Measurements from ENCODE around the gene LRMDA.

The LRMDA gene

DNA sequence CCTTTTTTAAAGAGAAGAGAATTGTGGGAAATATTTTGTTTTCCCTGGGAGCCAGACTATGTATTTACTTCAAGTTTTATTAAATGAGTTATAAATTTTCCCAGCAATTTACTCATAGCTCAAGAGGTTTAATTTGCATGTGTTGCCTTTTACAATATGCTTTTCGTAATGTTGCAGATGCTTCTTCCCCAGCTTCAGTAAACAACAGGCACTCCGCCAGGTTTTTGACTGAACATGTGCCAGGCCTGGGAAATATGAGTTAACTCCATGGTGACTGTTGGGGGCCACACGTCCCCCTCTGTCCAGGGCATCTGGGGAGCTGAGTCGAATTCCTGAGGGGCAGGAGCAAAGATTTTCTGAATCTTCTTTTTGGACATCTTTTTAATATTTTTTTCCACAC is 545.7 kb downstream of the LRMDA start:
- no peak for DNase-seq

GRCh38 chr10:75978213-75978612 is 546.8 kb downstream of the LRMDA start:
- DNase-seq, result no peak

- DNase-seq, result no peak
Measured at GRCh38 chr10:75980419-75981002, 549.1 kb downstream of the LRMDA start.

DNA sequence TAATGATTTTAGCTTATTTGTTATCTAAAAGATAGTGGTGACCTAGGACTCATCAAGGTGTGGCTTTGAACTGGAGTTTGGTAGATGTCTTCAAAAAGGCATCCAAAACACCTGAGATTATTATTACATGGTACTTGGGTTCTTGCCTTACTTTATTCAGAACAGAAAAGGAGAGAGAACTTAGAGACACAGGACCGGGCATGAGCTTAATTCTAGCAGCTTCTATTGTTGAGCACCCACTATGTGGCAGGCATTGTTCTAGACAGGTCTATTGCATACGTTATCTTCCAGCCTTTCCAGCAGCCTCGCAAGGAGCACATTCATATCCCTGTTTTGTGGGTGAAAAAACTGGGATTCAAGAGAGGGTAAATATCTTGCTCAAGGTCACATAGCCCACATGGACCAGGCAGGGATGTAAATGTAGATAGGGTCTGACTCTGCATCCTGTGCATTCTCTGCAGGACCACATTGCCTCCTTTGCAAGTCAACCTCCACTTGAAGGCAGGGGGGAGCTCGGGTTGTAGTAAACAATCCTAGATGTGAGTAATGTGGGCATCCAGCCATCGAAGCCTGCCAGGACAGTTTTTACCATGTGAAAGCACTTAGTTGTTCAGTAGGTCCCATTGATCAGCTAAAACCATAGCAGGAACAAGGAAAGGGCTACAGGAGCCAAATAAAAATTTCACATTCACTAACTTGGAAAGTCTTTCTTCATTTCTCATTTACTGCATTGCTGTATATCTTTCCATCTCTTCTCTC is 551.4 kb downstream of the LRMDA start:
- no peak for DNase-seq

DNA sequence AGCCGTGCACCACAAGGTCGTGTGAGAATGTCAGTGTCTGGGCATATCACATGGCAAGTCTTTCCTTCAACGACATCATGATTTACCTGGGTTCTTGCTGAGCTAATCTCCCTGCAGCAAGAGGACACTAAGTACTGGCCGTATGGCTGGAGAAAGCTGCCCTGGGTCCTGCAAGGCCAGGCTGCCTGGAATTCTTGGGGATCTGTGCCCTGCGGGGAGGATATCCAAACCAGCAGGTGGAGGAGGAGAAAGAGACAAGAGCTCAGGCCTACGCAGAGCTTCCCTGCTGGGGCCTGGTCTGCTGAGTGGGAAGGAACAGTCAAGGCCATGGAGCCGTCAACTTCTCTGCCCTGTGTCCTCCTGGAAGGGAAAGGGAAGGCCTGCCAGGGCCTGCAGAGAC is 552.6 kb downstream of the LRMDA start:
- no peak for DNase-seq

GRCh38 chr10:75987616-75988015 is 556.2 kb downstream of the LRMDA start:
- DNase-seq, result no peak

DNA sequence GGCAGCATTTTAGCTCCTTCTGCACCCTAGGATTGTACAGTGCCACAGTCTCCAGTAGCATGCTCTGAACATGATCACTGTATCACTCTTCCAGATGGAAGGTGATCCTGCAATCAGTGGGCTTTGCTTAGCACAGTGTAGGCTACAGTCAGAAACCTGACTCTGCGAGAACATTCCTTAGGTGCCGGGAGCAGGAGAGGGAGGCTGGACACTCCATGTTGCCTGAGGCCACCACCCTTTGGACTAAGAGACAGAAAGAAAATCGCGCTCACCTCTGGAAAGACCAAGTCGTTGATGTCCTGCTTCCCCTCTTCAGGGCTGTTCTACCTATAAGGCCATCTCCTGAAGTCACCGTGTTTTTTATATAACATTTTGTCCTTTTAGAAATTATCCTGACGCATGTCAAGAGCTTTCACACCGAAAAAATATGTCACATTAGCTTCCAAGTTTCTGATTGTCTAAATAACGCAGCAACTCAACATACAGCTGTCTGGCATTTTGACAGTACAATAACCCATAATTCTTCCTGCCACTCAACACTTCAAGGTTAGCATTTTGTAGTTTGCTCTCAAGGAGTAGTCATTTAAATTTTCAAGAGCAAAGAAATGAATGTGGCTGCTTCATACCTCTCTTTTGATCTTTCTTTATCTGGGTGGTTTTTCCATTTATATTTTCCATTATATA is 563.1 kb downstream of the LRMDA start:
- DNase-seq, result no peak

- no peak for DNase-seq
Measured at GRCh38 chr10:75995041-75995430, 563.6 kb downstream of the LRMDA start.

DNA sequence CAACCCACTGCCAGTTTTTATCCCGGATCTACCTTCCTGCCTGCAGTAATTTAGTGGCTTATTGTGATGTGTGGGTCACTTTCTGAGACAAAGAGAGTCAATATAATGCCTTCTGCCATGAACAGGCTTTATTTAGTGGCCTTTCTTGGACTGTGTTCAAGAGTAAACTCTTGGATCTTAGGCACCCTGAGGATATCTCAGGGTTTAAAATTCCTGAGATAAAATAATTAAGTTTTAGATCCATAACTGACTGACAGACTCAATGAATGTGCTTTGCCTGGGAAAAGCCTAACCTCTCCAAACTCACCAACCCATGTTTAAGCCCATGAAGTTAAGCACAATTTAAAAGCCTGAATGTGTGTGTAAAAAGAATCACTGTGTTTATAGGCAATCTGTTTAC is 564.3 kb downstream of the LRMDA start:
- DNase-seq, result no peak

GRCh38 chr10:75999001-75999400 is 567.6 kb downstream of the LRMDA start:
- DNase-seq, result no peak

DNA sequence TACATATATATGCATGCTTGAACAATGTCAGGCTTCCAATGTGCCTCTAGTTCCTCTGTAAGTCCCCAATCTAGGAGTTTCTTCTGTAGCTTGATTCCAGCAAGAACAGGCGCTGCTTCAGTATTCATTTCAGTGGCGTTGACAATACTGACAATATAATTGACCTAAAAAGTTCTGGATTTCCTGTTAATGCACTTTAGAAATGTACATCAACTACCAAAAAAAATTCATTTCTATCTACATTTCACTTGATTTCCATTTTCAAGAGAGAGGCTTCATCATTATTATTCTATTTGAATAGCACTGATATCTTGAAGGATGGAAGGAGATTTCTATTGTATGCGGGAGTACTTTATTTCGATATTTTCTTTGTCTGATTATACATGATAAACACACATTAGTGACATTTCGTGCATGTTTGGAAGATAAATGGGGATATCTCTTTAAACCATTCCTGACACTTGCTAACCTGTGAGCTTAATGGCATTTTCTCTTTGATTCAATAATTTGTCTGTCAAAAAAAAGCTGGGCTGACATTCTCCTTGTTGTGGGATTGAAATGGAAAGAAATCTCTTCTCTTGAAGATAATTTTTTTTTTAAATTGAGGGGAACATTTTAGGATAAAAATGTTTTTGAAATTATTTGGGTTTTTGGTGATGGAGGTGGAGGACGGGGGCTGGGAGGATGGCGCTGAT is 568.2 kb downstream of the LRMDA start:
- no peak for DNase-seq

- no peak for DNase-seq
Measured at GRCh38 chr10:76000550-76000949, 569.1 kb downstream of the LRMDA start.

- DNase-seq, result no peak
Measured at GRCh38 chr10:76001019-76001418, 569.6 kb downstream of the LRMDA start.

DNA sequence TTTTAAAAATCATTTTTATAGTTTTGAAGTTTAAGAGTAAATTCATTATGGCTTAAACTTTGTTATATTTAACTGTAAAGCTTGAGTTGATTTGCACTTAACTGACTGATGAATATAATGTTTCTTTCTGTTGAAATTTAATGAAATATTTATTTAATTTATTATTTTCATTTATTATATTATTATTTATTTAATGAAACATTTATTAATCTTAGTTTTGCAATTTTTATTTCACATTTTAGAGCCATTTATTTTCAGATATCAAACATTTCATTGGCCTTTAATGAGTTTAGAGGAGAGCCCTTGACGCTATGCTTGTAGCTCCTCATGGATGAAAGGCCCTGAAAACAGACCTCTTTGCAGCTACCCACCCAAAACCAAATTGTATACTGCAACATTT is 570.0 kb downstream of the LRMDA start:
- no peak for DNase-seq

GRCh38 chr10:76002262-76002854 is 570.9 kb downstream of the LRMDA start:
- no peak for DNase-seq

DNA sequence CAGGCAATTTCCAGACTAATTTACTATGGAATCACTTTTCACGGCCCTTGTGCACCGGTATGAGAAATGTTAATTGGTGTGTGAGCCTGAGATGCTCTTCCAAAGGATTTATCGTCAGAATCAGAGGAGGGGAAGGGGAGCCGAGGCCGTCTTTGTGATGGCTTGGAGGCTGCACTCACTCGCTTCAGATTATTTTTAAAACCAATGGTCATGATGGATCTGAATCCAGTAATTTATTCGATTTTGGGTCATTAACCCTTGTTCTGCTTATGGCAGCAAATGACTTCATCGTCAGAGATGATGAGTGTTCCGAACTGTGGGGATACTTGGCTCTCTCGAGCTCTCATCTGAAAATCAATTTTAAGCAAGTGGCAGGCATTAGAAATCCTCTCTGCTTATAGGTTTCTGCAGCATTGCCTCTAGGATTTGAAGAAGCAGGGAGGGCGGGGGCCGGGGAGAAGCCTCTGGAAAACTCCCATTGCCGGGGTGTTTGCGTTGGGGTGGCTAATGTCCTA is 576.3 kb downstream of the LRMDA start:
- no peak for DNase-seq

GRCh38 chr10:76009531-76009930 is 578.1 kb downstream of the LRMDA start:
- DNase-seq, result no peak

DNA sequence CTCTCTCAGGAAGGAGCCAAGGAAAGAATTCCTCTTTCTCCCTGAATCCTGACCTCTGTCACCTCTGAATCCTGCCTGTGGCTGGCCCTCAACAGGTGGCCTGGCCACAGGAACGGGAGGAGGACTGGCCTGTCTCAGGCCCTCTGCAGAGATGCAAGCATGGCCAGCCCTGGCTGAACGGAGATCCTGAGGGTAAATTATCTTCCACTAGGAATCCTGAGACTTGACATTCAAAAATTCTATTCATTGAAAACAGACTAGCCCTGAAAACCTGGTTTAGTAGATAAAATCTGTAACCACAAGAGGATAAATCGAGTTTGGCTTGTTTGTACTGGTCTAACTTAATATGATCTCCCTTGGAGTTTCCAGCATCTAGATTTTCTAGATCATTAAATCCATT is 579.3 kb downstream of the LRMDA start:
- no peak for DNase-seq

DNA sequence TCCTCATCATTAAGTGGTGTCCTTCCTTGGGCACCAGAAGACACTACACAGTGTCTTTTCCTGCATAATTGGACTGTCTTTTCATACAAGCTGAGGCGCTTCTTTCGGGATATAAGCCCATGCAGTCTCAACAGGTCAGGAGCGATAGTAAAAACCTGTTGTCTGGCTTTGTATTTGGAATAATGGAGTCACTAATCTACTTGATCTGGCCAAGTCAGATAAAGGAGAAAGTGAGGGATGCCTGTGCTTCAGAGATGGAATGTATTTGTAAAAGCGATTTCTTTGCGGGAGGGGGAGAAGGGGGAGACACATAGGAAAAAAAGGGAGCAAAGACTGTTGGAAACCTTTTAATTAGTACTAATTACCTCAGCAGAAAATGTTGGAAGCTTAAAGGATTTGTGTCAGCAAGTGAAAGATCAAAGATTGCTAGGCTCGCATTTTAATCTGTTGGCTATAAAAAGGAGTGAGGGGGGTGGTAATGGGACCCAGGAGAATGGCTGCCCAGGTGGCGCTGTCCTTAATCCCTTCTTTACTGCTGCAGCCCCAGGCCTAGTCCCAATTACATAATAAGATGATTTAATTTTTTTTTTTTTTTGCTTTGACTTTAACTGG is 581.4 kb downstream of the LRMDA start:
- DNase-seq, result no peak

- no peak for DNase-seq
Measured at GRCh38 chr10:76015245-76015644, 583.8 kb downstream of the LRMDA start.

- DNase-seq, result no peak
Measured at GRCh38 chr10:76017026-76017732, 585.8 kb downstream of the LRMDA start.

Data from GOT3 (cell line).